HepG2 (cell line): Measurements from ENCODE around the gene PACS1. TPM values are rescaled to one million over a fixed set of nuclear protein-coding genes. Genes with fewer than 3 reads are reported as not detected.

Experiments
- ATAC-seq: fragments of 200-7000 bp; cut with Tn5 transposase; 3 replicates; pipeline ENCODE4 v1.9.1; 2020; ENCODE audit warnings: mild to moderate bottlenecking, moderate library complexity
- BruUV-seq: library from RNA; stranded (reverse); fragments of 400-500 nt; replicated peaks from 2 replicates; lab custom pipeline; 2021; lab: Mats Ljungman, UMichigan
- CTCF ChIA-PET: fragments of 300-600 bp; formaldehyde crosslinking; extraction: SDS; loops from one replicate; lab custom pipeline; 2021; ENCODE audit warnings: low total read pairs, inconsistent platforms, low intra/inter-chr PET ratio; lab: Yijun Ruan, JAX
- POLR2A ChIA-PET: fragments of 350-600 bp; sonication (Branson Sonifier 250); formaldehyde crosslinking; loops from one replicate; lab custom pipeline; 2020; ENCODE audit warnings: antibody characterized with exemption, inconsistent platforms; lab: Yijun Ruan, JAX
- DNase-seq: peaks from one replicate; pipeline ENCODE4 v3.0.0-alpha.2; 2015; ENCODE audit warnings: low spot score
- FAIRE-seq: peaks from 3 replicates; lab custom pipeline; 2011; peaks lifted over from hg19 to GRCh38; lab: Jason Lieb, UNC
- H2AFZ ChIP-seq: one replicate; pipeline ENCODE4 v1.6.1; 2011; ENCODE audit warnings: low read length, inconsistent platforms
- H3K27ac ChIP-seq: fragments of 300-600 bp; 3 replicates; pipeline ENCODE4 v1.8.0; 2011; ENCODE audit warnings: mixed run types, mild to moderate bottlenecking, mixed read lengths, low read length, inconsistent platforms; ENCODE audit not compliant: insufficient read depth; ENCODE audit errors: extremely low read length
- H3K27me3 ChIP-seq, 2 experiments: fragments of 200-600 bp in 1 of 2; 2 replicates in 1 of 2; 3 replicates in 1 of 2; pipeline versions ENCODE4 v1.6.0 to v1.8.0; 2011; ENCODE audit warnings: low read length in 2 of 2, mild to moderate bottlenecking in 2 of 2, moderate library complexity in 2 of 2, inconsistent platforms in 1 of 2; ENCODE audit not compliant: insufficient read depth in 2 of 2, control insufficient read depth in 1 of 2
- H3K36me3 ChIP-seq, 2 experiments: fragments of 200-600 bp in 1 of 2; replicated peaks in 1 of 2; 2 replicates in 1 of 2; 3 replicates in 1 of 2; pipeline versions ENCODE4 v1.5.1 to v1.8.0; 2011; ENCODE audit warnings: low read length in 2 of 2, inconsistent platforms in 1 of 2; ENCODE audit not compliant: insufficient read depth in 2 of 2, control insufficient read depth in 1 of 2
- H3K4me1 ChIP-seq: 2 replicates; pipeline ENCODE4 v1.5.1; 2012; ENCODE audit warnings: low read length, inconsistent platforms; ENCODE audit not compliant: insufficient read depth
- H3K4me2 ChIP-seq: 2 replicates; pipeline ENCODE4 v1.6.0; 2011; ENCODE audit warnings: low read depth, low read length, inconsistent platforms
- H3K4me3 ChIP-seq, 3 experiments: fragments of 200-600 bp in 1 of 3; sonication (generic), shearing (Covaris generic) in 1 of 3; replicated peaks in 1 of 3; 2 replicates each; pipeline ENCODE4 v1.5.1; 2011 to 2016; ENCODE audit warnings: low read length in 3 of 3, inconsistent platforms in 2 of 3, low read depth in 2 of 3, mild to moderate bottlenecking in 2 of 3, control low read depth in 1 of 3, mixed read lengths in 1 of 3; ENCODE audit not compliant: insufficient read depth in 1 of 3
- H3K79me2 ChIP-seq: one replicate; pipeline ENCODE4 v1.6.1; 2011; ENCODE audit warnings: low read length, inconsistent platforms; ENCODE audit not compliant: insufficient read depth
- H3K9ac ChIP-seq: 2 replicates; pipeline ENCODE4 v1.6.0; 2011; ENCODE audit warnings: mild to moderate bottlenecking, low read depth, low read length, inconsistent platforms; ENCODE audit not compliant: insufficient read depth
- H3K9me3 ChIP-seq: 2 replicates; pipeline ENCODE4 v1.5.1; 2012; ENCODE audit warnings: mild to moderate bottlenecking, low read length
- H4K20me1 ChIP-seq: 2 replicates; pipeline ENCODE4 v1.6.0; 2011; ENCODE audit warnings: inconsistent platforms, mild to moderate bottlenecking, low read length, moderate library complexity; ENCODE audit not compliant: insufficient read depth
- ARNTL ChIP-seq: sonication (generic); formaldehyde crosslinking; IDR thresholded peaks from 2 replicates; pipeline ENCODE4 v1.4.0; 2020; ENCODE audit warnings: mild to moderate bottlenecking, missing genetic modification reagents
- ETS1 ChIP-seq: sonication (generic); formaldehyde crosslinking; IDR thresholded peaks from 2 replicates; pipeline ENCODE4 v1.4.0; 2020; ENCODE audit warnings: missing genetic modification reagents
- MAX ChIP-seq: IDR thresholded peaks from 2 replicates; pipeline ENCODE4 v1.6.1; 2012; ENCODE audit warnings: inconsistent platforms
- POLR2AphosphoS2 ChIP-seq: IDR thresholded peaks from 2 replicates; pipeline ENCODE4 v1.6.1; 2011; ENCODE audit warnings: low read depth, low read length, improper control_type of control experiment
- ZNF569 ChIP-seq: sonication (generic); formaldehyde crosslinking; IDR thresholded peaks from 2 replicates; pipeline ENCODE4 v1.5.0; 2020; ENCODE audit warnings: mild to moderate bottlenecking, missing genetic modification reagents, moderate library complexity, borderline replicate concordance
- WGBS: methylation state at CpG from one replicate; pipeline ENCODE4 v1.1.6; 2017; ENCODE audit warnings: low lambda C conversion rate; 5-methylcytosine and 5-hydroxymethylcytosine counted together
- in situ Hi-C: cut with HindIII; loops from 2 replicates; pipeline ENCODE4 v1.10.0; 2017; ENCODE audit warnings: low pct_unique_long_range_greater_than_20kb; ENCODE audit not compliant: extremely low pct_ligation_motif_present
- intact Hi-C: fragments of 100-400 bp; cut with micrococcal nuclease; formaldehyde crosslinking; loops from one replicate; pipeline ENCODE4 v1.10.0; 2022; ENCODE audit not compliant: unreplicated experiment
- polyA plus RNA-seq, 8 experiments: library from polyadenylated mRNA; depleted of rRNA in 3 of 8; stranded (reverse) in 7 of 8; unstranded in 1 of 8; fragments of >200 nt; fragmentation: Illumina TruSeq in 4 of 8; extraction: Trizol in 4 of 8; gene quantifications; 2 replicates each; pipeline versions ENCODE4 v1.2.1 to v1.2.3, GENCODE V29; 2011 to 2016; ENCODE audit warnings: low read depth in 4 of 8, missing spikeins in 1 of 8, mixed read lengths in 1 of 8; ENCODE audit not compliant: insufficient read depth in 1 of 8
- total RNA-seq, 5 experiments: library from RNA; depleted of rRNA; stranded (reverse); fragments of >200 nt; fragmentation: Illumina TruSeq; extraction: Trizol; gene quantifications; 2 replicates each; pipeline ENCODE4 v1.2.3, GENCODE V29; 2016; ENCODE audit warnings: low read depth in 1 of 5
- TF ChIP-seq, protein P1 (sequence below): fragments of 450-650 bp; IDR thresholded peaks from 2 replicates; pipeline ENCODE4 v1.6.1; 2016
- TF ChIP-seq, protein P2 (sequence below): IDR thresholded peaks from 2 replicates; pipeline ENCODE4 v1.6.1; 2016; ENCODE audit warnings: missing compliant biosample characterization, missing genetic modification reagents, borderline replicate concordance

The PACS1 gene
- total and polyA plus RNA-seq, 2 of the 13 experiments (the other 11 are each of a cell fraction or from before 2014, with no cell fraction given): 7.6 to 8.6 TPM

DNA sequence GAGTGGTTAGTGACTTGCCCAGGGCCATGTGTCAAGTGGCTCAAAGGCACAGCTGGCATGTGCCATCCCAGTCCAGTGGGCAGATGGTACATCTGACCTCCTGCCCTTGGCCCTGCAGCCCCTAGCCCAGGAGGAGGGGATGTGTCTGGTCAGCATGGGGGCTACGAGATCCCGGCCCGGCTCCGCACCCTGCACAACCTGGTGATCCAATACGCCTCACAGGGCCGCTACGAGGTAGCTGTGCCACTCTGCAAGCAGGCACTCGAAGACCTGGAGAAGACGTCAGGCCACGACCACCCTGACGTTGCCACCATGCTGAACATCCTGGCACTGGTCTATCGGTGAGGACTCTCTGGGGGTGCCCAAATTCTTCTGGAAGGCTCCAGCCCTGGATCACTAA lies 192.6 kb downstream of the PACS1 start:
- FAIRE-seq (no peak), DNase-seq (no peak), ATAC-seq (no peak)
- no peak overlapping the region for H3K9ac ChIP-seq
- H3K9me3 ChIP-seq: no peaks in the 10 kb centered on the region
- H3K4me3 ChIP-seq: no peak overlapping the region
- peaks cover 5 to 8% of the 10 kb centered on the region in 2 experiments; a peak in 3 of 5 replicates for H3K36me3 ChIP-seq
- CTCF ChIA-PET: no interaction called here
- H3K4me1 ChIP-seq: peaks cover 8% of the 10 kb centered on the region
- intact Hi-C loops: no loop called here
- H3K27ac ChIP-seq: no peak overlapping the region
- H2AFZ ChIP-seq: no peak overlapping the region
- WGBS: no CpG with 5 or more reads among the region's 12 CpGs
- POLR2A ChIA-PET: no interaction called here
- no peaks in the 10 kb centered on the region for H3K27me3 ChIP-seq
- in situ Hi-C loops: no loop called here
- TF ChIP-seq, protein P1, sequence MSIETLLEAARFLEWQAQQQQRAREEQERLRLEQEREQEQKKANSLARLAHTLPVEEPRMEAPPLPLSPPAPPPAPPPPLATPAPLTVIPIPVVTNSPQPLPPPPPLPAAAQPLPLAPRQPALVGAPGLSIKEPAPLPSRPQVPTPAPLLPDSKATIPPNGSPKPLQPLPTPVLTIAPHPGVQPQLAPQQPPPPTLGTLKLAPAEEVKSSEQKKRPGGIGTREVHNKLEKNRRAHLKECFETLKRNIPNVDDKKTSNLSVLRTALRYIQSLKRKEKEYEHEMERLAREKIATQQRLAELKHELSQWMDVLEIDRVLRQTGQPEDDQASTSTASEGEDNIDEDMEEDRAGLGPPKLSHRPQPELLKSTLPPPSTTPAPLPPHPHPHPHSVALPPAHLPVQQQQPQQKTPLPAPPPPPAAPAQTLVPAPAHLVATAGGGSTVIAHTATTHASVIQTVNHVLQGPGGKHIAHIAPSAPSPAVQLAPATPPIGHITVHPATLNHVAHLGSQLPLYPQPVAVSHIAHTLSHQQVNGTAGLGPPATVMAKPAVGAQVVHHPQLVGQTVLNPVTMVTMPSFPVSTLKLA: peak; percentile 84
- no peak for TF ChIP-seq ZNF569 (CRISPR knock-in tag)
- no peak for TF ChIP-seq POLR2AphosphoS2
- TF ChIP-seq, protein P2, sequence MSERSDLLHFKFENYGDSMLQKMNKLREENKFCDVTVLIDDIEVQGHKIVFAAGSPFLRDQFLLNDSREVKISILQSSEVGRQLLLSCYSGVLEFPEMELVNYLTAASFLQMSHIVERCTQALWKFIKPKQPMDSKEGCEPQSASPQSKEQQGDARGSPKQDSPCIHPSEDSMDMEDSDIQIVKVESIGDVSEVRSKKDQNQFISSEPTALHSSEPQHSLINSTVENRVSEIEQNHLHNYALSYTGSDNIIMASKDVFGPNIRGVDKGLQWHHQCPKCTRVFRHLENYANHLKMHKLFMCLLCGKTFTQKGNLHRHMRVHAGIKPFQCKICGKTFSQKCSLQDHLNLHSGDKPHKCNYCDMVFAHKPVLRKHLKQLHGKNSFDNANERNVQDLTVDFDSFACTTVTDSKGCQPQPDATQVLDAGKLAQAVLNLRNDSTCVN (CRISPR knock-in tag): no peak
- no TSS peak for BruUV-seq
- no peak overlapping the region for H3K4me2 ChIP-seq
- peaks cover 2% of the 10 kb centered on the region for H3K79me2 ChIP-seq
- H4K20me1 ChIP-seq: peaks cover 2% of the 10 kb centered on the region; the same call in 1 of the 2 replicates

- no peaks in the 10 kb centered on the region for H3K27me3 ChIP-seq
- in situ Hi-C loops: no loop called here
- BruUV-seq: no TSS peak
Measured at GRCh38 chr11:66263231-66263630, 193.2 kb downstream of the PACS1 start.

More at GRCh38 chr11:66263231-66263630, 193.2 kb downstream of the PACS1 start:
- H3K4me3 ChIP-seq: no peak overlapping the region
- TF ChIP-seq ETS1 (CRISPR knock-in tag) (no peak), MAX (no peak), ARNTL (CRISPR knock-in tag) (no peak)
- H3K9me3 ChIP-seq: no peaks in the 10 kb centered on the region
- no peak overlapping the region for H2AFZ ChIP-seq
- H3K4me2 ChIP-seq: no peak overlapping the region
- FAIRE-seq: no peak
- peaks cover 5 to 8% of the 10 kb centered on the region in 2 experiments; a peak in 3 of 5 replicates for H3K36me3 ChIP-seq
- peaks cover 2% of the 10 kb centered on the region for H3K79me2 ChIP-seq
- no peak overlapping the region for H3K9ac ChIP-seq
- ChIA-PET POLR2A (no interaction called here), CTCF (no interaction called here)
- peaks cover 2% of the 10 kb centered on the region; the same call in 1 of the 2 replicates for H4K20me1 ChIP-seq
- DNase-seq: no peak
- H3K27ac ChIP-seq: no peak overlapping the region
- no peak for ATAC-seq
- intact Hi-C loops: no loop called here
- H3K4me1 ChIP-seq: peaks cover 8% of the 10 kb centered on the region
- WGBS: 100% methylated on average over 3 of the region's 4 CpGs
